Urothelium cell line (cell line): ENCODE results near the gene TCF12.
"Not testable (repeated sequence)": the region's sequence is repeated elsewhere in the genome, so short reads cannot be mapped to it uniquely, and the experiment has no call there.

Source experiments
- DNase-seq: peaks from one replicate; pipeline ENCODE4 v3.0.0; 2011; ENCODE audit warnings: low spot score, mixed read lengths
- FAIRE-seq: peaks from 2 replicates; lab custom pipeline; 2011; peaks lifted over from hg19 to GRCh38; lab: Jason Lieb, UNC

The TCF12 gene

DNA sequence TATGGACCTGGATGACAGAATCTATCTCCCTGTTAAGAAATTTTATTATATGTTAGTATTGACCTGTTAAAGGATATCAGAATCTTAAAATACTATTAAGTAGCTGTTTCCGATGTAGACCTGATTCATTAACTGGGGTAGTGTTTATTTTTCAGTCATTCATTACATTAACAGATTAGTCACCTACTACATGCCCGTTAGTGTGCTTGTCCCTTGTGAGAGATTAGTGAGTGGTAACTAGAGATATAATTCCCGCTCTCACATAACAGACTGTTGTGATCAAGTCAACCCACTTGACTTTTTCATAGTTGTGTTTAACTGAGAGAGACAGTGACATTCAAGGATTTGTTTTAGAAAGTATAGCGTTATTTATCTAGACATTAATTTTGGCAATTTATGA is 166.8 kb downstream of the TCF12 start:
- no peak for FAIRE-seq
- DNase-seq = no peak

DNA sequence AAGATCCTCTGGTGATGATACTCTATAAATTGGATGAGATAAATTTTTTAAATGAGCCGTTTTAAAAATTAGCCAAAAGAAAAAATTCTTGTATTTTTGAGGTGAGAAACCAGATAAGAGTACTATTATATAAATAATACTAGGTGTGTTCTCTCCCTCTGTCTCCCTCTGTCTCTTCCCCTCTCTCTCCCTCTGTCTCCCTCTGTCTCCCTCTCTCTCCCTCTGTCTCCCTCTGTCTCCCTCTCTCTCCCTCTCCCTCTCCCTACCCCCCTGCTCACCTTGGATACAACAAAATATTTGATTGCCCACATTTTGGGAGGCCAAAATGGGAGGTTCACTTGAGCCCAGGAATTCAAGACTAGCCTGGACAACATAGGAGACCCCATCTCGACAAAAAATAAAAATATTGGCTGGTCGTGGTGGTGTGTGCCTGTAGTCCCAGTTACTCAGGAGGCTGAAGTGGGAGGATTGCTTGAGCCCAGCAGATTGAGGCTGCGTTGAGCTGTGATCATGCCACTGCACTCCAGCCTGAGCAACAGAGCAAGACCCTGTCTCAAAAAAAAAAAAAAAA is 168.5 kb downstream of the TCF12 start:
- FAIRE-seq = no peak

DNA sequence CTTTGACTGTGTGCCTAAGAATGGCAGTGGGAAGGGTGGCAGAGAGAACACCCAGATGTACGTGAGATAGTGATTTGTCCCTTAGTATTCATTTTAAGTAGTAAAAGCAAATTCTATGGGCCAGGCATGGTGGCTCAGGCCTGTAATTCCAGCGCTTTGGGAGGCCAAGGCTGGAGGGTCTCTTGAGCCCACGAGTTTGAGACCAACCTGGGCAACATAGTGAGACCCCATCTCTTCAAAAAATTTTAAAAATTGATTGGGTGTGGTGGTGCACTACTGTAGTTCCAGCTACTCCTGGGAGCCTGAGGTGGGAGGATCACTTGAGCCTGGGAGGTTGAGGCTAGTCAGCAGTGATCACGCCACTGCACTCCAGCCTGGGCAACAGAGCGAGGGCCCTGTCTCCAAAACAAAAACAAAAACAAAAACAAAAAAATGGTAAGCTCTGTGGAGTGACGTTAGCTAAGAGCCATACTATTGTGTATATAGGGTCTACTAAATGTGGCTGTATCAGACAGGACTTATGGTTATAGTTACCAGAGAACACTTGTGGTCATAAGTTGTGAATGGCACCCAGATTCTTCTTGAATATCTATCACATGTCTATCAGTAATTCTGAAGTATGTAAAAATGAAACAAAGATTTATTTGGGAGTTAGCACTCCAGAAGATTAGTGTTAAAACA is 171.5 kb downstream of the TCF12 start:
- FAIRE-seq = no peak

More for the DNA sequence above, 168.5 kb downstream of the TCF12 start:
- no peak for DNase-seq

DNA sequence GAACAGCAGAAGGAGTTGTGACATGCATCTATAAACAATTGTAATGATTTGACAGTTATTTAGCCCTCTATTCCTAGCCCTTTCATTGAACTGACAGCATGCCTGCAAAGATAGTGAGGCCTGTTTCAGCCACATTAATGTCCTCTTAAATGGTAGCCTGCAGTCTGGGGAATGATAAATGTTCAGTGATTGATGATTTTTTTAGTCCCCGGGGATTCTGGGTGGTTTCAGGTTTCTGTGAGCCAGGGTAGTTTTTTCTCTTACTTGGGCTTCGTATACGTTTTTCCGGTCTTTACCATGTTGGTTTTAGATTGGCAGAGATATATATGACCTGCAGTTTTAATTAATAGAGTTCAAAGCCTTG is 172.0 kb downstream of the TCF12 start:
- FAIRE-seq (no peak), DNase-seq (no peak)

More for the DNA sequence above, 171.5 kb downstream of the TCF12 start:
- no peak for DNase-seq

DNA sequence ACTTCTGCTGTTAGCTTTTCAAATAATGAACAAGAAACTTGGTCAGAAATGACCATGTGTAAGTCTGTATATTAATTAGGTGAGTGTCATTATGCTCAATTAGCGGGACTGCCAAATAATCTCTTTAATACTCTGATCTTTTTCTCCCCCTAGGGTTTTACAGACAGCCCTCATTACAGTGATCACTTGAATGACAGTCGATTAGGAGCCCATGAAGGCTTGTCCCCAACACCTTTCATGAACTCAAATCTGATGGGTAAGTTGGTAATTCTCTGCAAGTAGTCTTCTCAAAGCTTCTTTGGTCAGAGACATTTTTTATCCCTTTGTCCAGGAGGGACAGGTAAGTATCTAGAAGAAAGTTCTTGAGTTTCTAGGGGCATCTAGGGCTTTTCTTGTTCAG is 173.2 kb downstream of the TCF12 start:
- DNase-seq (no peak), FAIRE-seq (no peak)

DNA sequence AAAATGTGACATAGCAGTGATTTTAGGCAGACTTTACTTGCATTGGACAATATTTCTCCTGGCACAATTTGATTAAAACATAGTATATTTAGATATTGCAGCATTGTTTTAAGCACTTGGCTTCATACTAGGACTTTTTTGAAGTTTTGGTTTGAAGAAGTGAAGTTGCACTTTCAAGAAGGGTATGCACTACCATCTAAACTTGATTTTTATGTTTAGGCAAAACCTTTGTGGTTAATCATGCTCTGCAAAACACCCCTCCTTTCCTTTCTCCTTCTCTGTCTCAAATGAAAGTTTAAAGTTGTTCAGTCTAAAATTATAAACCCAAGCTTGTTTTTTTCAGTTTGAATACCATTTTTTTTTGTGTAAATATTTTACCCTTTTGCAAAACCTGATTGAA is 173.8 kb downstream of the TCF12 start:
- no peak for FAIRE-seq
- no peak for DNase-seq

DNA sequence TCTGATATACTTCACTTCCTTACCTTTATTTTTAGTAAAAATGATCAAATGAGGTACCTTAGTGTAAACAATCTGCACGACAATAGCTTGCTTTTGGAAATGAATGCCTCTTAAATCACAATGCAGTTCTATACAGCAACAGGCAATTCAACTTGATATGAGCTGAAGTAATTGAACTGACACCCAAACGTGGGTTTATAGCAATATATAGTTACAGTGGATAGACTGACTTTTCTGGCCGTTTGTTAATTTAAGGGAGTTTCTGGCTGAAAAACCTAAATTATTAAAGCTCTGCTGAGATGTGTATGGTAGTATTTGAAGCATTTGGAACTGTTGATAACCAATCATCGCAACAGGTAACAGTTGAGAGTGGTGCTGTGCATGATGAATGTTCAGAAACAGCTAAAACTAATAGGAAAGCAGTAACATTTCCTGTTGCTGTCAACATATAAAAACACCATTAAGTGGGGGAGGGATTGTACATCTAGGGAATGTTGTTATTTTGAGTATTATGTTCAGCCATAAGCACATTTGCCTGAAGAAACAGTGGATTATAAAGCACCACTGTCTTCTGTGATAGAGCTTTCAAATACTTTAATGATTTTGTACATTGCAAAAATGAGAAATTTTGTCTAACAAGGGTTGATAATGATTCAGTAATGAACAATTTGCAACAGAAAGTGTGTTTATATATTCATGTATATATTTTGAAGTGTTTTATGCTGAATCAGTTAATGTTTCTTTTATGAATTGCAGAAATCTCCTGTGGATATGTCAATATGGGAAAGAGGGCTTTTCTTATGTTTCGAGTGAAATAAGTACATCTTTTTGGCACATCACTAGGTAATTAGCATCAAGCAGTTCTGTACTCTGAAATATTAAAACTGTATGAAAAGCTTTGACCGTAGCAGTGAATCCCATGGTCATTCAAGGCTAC is 176.1 kb downstream of the TCF12 start:
- no peak for FAIRE-seq

DNA sequence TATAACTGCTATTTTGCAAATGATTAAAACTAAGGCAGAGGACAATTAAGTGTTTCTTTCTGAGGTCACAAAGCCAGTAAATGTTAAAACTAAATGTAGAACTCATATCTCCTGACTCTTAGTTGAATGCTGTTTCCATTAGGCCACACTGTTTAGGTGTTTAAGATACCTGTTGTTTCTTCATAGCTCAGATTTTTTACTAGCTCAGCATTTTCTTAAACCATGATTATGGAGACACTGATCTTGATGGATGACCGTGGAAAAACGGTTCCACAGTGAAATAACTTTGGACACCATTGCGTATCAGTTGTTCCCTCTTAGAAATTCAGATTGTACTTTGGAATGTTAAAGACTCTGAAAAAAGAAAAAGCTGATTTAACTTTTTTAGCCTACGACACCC is 177.5 kb downstream of the TCF12 start:
- DNase-seq (no peak), FAIRE-seq (no peak)

More for the DNA sequence above, 176.1 kb downstream of the TCF12 start:
- DNase-seq = no peak

DNA sequence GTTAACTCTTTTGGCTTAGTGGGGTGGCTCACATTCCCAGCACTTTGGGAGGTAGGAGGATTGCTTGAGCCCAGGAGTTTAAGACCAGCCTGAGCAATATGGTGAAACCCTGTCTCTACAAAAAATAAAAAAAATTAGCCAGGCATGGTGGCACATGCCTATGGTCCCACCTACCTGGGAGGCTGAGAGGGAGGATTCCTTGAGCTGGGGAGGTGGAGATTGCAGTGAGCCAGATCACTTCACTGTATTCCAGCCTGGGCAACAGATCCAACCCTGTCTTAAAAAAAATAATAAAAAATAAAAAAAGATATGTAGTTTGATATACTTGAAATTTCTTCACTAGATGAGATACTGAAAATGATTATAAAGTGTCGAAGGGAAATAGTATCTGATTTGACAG is 178.8 kb downstream of the TCF12 start:
- DNase-seq = no peak
- no peak for FAIRE-seq

DNA sequence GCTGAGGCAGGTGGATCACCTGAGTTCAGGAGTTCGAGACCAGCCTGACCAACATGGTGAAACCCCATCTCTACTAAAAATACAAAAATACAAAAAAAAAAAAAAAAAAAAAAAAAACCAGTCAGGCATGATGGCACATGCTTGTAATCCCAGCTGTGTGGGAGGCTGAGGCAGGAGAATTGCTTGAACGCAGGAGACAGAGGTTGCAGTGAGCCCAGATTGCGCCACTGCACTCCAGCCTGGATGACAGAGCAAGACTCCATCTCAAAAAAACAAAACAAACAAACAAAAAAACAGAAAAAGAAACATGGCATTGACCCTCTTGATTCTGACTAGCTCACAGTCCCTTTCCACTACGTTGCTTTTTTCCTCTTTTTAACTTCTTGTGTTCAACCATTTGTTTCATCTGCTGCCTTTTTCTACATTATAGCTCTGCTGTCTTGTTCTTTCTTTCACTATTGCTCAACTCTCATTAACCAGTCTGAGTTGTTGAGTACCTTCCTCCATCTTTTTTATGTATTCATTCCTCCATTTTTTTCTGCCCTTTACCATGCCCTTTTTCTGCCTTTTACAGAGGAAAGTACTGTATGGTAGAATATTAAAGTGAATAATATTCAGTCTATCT is 179.6 kb downstream of the TCF12 start:
- not testable (repeated sequence) for FAIRE-seq, DNase-seq

DNA sequence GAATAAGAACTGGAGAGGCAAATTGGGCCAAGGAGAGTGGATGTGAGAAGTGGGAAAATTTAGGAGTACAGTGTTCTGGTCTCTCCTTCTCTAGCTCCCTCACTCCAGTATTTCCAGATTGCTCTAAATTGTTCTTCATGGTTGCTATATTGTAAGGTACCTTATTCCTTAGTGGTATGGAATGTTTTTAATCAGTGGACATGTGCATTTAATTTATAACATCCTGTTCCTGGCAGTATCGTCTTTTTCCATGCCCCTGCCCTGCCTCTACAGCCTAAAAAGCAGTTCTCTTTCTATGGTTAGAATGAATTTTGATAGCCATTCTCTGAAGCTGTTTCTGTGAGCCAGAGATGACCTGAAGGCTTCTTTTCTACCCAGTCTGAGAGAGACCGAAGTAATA is 180.5 kb downstream of the TCF12 start:
- DNase-seq = no peak
- FAIRE-seq = no peak

DNA sequence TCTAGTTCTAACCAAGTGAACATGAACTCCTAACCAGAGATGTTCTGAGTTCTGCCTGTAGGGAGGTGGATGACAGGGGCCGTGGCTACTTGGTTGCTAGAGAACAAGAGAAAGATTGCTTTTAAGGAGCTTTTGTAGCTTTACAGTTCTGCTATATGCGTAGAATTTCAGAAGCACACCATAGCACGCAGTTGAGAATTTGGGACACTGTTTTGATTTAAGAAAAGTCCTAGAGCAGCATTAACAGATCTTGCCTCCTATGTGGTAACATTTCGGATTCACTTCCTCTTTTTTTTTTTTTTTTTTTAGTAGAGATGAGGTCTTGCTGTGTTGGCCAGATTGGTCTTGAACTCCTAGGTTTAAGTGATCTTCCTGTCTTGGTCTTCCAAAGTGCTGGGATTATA is 181.7 kb downstream of the TCF12 start:
- DNase-seq (no peak), FAIRE-seq (no peak)

DNA sequence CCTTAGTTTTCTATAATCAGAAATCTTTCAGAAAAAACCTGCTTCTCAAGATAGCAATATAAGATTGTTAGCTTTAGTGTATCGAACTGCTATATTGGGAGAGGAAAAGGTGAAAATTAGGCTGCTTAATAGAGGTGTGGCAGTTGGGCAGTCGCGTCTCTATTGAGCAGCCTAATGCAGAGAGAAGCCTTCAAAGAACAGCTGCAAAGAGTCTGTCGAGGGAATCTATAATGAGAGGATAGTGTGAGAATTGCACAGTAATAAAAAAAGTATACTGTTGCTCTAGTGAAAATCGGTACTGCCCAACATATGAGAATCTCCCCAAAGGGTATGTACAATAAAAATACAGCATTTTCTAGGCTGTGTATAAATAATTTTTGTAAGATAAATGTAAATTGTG is 184.4 kb downstream of the TCF12 start:
- no peak for FAIRE-seq
- no peak for DNase-seq

DNA sequence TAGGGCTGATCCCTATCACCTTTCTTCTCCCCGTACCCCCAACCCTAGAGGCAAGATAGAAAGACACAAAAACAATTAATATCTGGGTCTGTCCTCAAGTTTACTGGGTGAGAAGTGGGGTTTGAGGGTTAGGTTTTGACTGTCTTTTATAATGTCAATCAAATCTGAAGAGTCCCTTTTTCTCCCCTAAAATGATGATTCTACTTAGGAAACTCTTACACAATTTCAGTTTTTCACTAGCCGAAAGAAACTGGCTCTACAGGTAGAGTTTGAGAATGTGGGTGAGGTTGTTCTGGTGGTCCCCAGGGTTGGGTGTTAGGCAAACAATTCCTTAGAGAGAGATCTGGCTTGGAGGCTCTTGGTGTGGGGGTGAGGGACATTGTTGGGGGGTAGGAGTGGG is 189.9 kb downstream of the TCF12 start:
- DNase-seq (no peak), FAIRE-seq (no peak)

DNA sequence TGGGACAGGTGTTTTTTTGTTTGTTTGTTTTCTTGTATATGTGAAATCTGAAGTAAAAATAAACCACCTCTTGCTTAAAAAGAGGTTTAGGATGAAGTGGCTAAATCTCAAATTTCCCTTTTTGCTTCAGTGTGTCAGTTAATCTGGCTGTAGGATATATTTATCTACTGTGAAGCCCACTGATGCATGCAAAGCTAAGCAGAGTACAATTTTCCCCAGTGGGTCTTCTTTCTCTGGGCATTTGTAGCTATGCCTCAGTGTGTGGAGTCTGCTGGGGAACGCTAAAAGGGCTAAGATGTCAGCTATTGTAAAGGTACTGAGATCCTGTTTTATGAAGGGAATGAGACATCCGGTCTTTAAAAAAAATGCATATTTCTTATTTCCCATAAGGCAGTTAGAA is 190.6 kb downstream of the TCF12 start:
- FAIRE-seq (no peak), DNase-seq (no peak)

DNA sequence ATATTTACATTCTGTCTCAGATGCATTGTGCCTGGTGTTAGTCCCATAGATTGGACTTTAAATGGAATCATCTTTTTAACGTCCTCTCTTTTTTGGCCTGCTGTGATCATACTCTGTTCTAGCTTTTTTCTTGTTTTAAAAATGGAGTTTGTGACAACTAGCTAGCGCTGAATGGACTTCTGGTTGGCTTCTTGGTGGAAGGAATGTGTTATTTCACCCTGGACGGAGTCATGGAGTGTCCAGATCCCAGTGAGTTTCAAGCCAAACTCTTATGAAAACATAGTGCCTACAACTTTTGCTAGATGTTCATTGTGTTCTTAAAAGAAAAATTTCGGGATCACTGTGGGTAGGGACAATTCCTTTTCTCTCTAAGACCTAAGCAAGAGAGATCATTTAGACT is 192.6 kb downstream of the TCF12 start:
- DNase-seq = no peak
- FAIRE-seq = no peak

DNA sequence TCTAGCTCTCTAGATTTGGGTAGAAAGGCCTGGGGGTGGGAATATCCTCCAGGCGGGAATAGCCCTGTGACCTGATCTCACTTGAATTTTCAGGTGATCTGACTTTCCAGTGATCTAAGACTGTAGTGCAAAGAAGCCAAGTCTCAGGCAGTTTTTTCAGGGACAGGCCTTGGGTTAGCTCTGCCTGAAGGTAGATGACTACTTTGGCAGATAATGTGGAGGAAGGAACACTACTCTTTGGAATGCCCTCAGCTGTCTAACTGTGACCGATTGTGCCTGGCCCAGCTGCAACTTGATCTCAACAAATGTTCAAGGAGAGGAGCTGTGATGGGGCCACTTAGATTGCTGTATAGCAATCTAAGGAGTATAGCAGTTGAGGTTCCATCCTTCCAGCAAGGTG is 193.7 kb downstream of the TCF12 start:
- DNase-seq (no peak), FAIRE-seq (no peak)

DNA sequence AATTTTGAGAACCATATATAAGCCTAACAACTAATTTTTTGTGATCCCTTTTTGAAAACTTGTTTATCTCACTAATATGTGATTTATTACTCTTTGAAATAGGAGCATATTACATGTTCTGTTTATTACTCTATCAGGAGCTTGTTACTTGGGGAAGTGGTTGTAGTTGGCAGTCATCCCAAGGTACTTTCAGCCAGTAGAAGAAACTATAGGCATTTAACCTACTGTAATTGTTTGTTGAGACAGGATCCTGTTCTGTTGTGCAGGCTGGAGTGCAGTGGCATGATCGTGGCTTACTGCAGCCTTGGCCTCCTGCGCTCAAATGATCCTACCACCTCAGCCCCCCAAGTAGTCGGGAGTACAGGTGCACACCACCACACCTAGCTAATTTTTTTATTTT is 195.6 kb downstream of the TCF12 start:
- FAIRE-seq = no peak
- no peak for DNase-seq

DNA sequence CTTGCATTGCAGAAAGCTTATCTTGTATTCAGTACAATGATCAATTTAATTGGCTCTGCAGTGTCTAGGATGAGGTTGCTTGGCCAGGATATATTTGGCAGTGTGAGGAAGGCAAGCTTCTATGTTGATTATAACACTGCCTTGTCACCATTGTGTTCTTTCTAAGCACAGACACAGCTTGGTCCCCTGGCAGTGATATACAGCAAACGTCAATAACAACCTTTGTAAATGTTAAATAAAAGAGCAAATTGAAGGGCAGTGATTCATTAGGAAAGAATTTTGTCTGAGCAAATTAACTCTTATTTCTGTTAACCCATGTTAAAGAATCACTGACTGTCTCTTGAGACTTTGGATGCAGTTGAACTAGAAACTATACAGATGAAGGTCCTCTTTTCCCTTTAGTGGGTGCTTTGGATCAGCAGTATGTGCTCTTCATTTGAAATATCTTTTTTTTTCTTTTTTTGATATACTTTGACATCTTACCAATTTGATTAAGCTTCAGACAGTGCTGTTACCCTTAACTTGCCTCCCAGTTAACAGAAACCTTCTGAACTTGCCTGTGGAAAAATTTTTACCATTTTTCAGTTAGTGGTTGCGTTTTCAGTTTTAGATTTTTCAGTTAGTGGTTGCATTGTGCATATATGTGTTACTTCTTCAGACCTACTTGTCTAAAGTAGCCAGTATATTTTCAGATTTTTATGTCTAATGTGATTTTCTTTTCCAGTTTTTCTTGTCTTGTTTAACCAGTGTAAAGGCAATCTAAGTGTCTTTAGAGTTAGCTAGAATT is 199.8 kb downstream of the TCF12 start:
- DNase-seq = peak; percentile 7
- no peak for FAIRE-seq

DNA sequence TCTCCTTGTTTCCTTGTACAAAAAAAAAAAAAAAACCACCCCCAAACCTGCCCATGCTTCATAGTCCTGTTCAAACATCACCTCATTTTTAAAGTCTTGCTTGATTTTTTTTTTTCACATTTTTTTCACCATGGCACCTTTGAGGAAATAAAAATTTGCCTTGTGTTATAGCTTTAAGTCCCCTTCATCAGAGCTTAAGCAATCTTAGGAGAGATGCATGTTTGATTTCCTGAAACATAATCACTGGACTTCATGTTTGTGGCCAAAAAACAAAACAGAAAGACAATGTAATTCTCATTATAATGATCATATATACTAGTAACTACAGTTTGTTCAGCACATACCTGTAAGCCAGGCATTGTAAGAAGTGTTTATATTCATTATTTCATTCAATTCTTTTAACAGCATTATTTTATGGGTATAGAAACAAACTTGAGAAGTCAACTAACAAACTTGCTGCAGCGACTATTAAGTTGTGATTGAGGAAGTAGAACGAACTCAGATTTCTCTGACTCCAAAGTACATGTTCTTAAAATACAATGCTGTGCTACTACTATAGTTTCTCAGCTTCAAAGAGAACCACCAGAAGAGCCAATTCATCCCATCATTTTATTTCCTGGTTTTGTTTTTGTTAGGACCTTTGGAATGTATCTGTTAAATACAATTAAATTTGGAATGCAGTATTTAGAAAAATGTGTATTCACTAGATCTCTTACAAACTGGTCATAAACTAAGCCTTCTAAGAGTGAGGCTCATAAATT is 203.8 kb downstream of the TCF12 start:
- DNase-seq (no peak), FAIRE-seq (no peak)
